Lung (tissue), 12 donors: Measurements from ENCODE around the gene CD48. TPM values are rescaled to one million over a fixed set of nuclear protein-coding genes. Genes with fewer than 3 reads are reported as not detected.
A peak's percentile ranks its signal among the peaks of the same experiment; 100 is the strongest.

ENCODE experiments used
- ATAC-seq: fragments of 200-7000 bp; cut with Tn5 transposase; one replicate; pipeline ENCODE4 v1.9.1; 2020; ENCODE audit warnings: moderate number of reproducible peaks; ENCODE audit not compliant: insufficient read depth, low FRiP score
- DNase-seq, 3 donors: peaks; one replicate each; pipeline ENCODE4 v3.0.0-alpha.2; 2013 to 2017
- H3K27ac ChIP-seq, 2 donors: one replicate each; pipeline ENCODE4 v1.5.1; 2013; ENCODE audit warnings: mild to moderate bottlenecking in 2 of 2, moderate library complexity in 2 of 2, control low read depth in 1 of 2, inconsistent platforms in 1 of 2, low read depth in 1 of 2, low read length in 1 of 2
- H3K27me3 ChIP-seq, 3 donors: one replicate each; pipeline ENCODE4 v1.5.1; 2013; ENCODE audit warnings: low read length in 2 of 3; ENCODE audit not compliant: control insufficient read depth in 3 of 3, insufficient read depth in 3 of 3
- H3K36me3 ChIP-seq, 4 donors: one replicate each; pipeline ENCODE4 v1.5.1; 2013; ENCODE audit warnings: low read length in 4 of 4, mild to moderate bottlenecking in 1 of 4, moderate library complexity in 1 of 4; ENCODE audit not compliant: control insufficient read depth in 4 of 4, insufficient read depth in 4 of 4
- H3K4me1 ChIP-seq, 5 donors: one replicate each; pipeline ENCODE4 v1.5.1; 2013; ENCODE audit warnings: low read length in 5 of 5, mild to moderate bottlenecking in 2 of 5, moderate library complexity in 1 of 5; ENCODE audit not compliant: control insufficient read depth in 5 of 5, insufficient read depth in 5 of 5
- H3K4me3 ChIP-seq: one replicate; pipeline ENCODE4 v1.5.1; 2013; ENCODE audit warnings: mild to moderate bottlenecking, control low read depth, moderate library complexity
- H3K9ac ChIP-seq, 2 donors: one replicate each; pipeline ENCODE4 v1.5.1; 2013; ENCODE audit warnings: low read length in 2 of 2, control low read depth in 1 of 2; ENCODE audit not compliant: insufficient read depth in 1 of 2
- H3K9me3 ChIP-seq, 4 donors: one replicate each; pipeline ENCODE4 v1.5.1; 2013; ENCODE audit warnings: low read length in 3 of 4, mild to moderate bottlenecking in 1 of 4, moderate library complexity in 1 of 4; ENCODE audit not compliant: control insufficient read depth in 4 of 4, insufficient read depth in 3 of 4
- WGBS, 2 donors: extraction: QIAGEN DNeasy Blood & Tissue Kit; methylation state at CpG; one replicate each; pipeline ENCODE4 v1.1.7; 2013; 5-methylcytosine and 5-hydroxymethylcytosine counted together
- polyA plus RNA-seq, 2 donors: library from polyadenylated mRNA; stranded (reverse); fragments of 200-250 nt; gene quantifications; one replicate each; pipeline ENCODE4 v1.2.1, GENCODE V29; 2013
- total RNA-seq, 2 donors: library from RNA; depleted of rRNA in 1 of 2; stranded (reverse); fragments of >200 nt in 1 of 2; gene quantifications; one replicate each; pipeline ENCODE4 v1.2.1, GENCODE V29; 2014 to 2021
- TF ChIP-seq, protein P1 (sequence below): IDR thresholded peaks from 2 replicates; pipeline ENCODE4 v1.5.1; 2012; ENCODE audit warnings: mild to moderate bottlenecking; ENCODE audit errors: control extremely low read depth, extremely low read depth
- donor health status: control.
- donor health status: control.
- donor health status: Bipolar disorder and iron deficiency.
- donor health status: healthy.
- donor health status: DM: yes; HTN: yes; CAD: no.

CD48 gene
- total and polyA plus RNA-seq, 4 donors, result 16.4 to 126 (median 25.6) TPM

DNA sequence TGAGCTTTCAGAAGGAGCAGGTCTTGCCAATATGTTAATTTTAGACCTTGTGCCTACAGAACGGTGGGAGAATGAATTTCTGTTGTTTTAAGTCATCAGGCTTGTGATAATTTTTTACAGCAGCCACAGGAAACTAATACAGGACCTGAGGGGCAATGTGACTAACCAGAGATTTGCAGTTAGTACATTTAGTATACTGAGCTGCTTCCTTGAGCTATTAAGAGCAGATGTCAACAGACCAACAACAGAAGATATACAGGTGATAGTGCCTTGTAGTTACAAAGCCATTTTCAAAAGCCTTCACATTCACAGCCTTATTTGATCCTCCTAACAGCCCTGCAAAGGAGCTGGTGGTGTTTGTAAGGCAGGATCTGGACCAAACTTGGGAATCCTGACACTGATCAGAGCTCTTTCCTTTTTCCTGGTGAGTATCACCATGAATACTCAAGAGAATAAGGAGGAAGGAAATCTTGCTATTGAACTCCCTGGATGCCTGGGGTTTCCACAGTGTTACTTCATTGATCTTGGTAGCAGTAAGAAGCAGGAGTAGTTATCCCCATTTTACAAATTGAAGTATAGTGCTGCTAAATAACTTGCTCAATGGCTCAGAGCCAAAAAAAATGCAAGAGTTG is 60.1 kb downstream of the CD48 start:
- no peak for ATAC-seq
- H3K27me3 ChIP-seq, result no peaks in the 10 kb centered on the region
- 24% methylated on average over 1 of the region's 1 CpG for WGBS, 2 donors
- no peak overlapping the region for H3K4me3 ChIP-seq
- peaks cover 1 to 8% (median 4%) of the 10 kb centered on the region in 5 donors for H3K4me1 ChIP-seq
- H3K9me3 ChIP-seq, result no peaks in the 10 kb centered on the region
- TF ChIP-seq, protein P1, sequence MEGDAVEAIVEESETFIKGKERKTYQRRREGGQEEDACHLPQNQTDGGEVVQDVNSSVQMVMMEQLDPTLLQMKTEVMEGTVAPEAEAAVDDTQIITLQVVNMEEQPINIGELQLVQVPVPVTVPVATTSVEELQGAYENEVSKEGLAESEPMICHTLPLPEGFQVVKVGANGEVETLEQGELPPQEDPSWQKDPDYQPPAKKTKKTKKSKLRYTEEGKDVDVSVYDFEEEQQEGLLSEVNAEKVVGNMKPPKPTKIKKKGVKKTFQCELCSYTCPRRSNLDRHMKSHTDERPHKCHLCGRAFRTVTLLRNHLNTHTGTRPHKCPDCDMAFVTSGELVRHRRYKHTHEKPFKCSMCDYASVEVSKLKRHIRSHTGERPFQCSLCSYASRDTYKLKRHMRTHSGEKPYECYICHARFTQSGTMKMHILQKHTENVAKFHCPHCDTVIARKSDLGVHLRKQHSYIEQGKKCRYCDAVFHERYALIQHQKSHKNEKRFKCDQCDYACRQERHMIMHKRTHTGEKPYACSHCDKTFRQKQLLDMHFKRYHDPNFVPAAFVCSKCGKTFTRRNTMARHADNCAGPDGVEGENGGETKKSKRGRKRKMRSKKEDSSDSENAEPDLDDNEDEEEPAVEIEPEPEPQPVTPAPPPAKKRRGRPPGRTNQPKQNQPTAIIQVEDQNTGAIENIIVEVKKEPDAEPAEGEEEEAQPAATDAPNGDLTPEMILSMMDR, result no peak
- no peak overlapping the region for H3K9ac ChIP-seq
- peak in 1 of 3 donors; percentile 19 for DNase-seq
- peak overlapping the region in 1 of 2 donors; percentile 26 for H3K27ac ChIP-seq
- H3K36me3 ChIP-seq, result no peaks in the 10 kb centered on the region

DNA sequence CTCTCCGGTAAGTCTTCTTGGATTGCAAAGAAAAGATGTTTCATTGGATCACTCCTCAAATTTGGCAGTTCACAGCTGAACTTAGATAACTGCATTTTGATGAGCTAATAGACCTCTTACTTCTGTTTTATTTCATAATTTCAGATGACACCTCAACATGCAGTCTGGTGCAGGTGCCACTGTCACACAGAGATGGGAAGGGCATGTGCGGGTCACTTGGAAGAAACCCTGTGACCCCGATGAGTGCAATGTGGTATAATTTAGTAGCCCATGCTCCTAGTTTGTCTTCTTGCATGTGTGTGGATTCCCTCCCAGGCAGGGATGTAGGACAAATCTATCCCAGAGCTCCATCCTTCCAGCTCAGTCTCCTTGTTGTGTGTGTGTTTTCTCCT is 64.3 kb downstream of the CD48 start:
- no peak for ATAC-seq

DNA sequence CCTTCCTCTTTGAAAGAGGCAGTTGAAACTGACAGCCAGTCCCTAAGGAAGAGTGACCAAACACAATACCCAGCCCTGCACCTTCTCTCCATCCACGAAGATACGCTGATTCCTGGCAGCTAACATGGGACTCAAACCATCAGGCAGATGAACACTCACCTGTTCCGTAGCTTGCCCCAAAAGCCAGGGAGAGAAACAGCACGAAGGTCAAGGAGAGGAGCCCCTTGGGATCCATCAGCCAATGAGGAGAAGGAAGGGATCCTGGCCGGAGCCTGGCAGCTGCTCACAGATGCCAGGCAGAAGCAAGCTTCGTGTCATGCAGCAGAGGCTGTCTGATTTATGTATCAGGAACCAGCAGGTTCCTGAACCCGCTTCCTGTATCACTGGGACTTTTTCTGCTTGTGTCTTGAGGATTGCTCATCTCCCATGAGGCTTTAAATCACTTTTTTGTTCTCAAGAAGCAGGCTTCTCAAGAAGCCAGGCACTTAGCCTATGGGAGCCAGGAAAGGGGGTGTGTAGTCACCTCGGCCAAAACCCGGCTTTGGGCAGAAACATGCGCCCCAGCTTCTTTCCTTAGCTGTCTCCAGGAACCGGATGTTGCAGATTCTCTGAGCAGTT is 64.8 kb downstream of the CD48 start, which contains the start of gene SLAMF1:
TSS of gene SLAMF1 (minus strand) at position 334 of the 618 bp plus-strand sequence. CDS start at position 235, 99 bp downstream.
- ATAC-seq, result no peak

More for the DNA sequence above, 64.3 kb downstream of the CD48 start:
- Histone ChIP-seq H3K4me3 (no peak overlapping the region), H3K27ac (no peak overlapping the region), H3K4me1 (peaks cover 0 to 8% (median 2%) of the 10 kb centered on the region in 5 donors), H3K27me3 (no peaks in the 10 kb centered on the region), H3K9me3 (no peaks in the 10 kb centered on the region), H3K36me3 (no peaks in the 10 kb centered on the region), H3K9ac (no peak overlapping the region)
- 50 to 59% methylated on average over 3 of the region's 3 CpGs for WGBS, 2 donors
- TF ChIP-seq, protein P1, result no peak
- DNase-seq, result no peak

More for the DNA sequence above, 64.8 kb downstream of the CD48 start, which contains the start of gene SLAMF1:
- Histone ChIP-seq H3K4me1 (peaks cover 0 to 5% (median 1%) of the 10 kb centered on the region in 5 donors), H3K27ac (no peak within 1 kb of the TSS), H3K9me3 (no peaks in the 10 kb centered on the region), H3K4me3 (no peak within 1 kb of the TSS), H3K27me3 (no peaks in the 10 kb centered on the region), H3K36me3 (no peaks in the 10 kb centered on the region), H3K9ac (no peak within 1 kb of the TSS)
- no peak for DNase-seq
- WGBS, 2 donors, result 30 to 40% methylated on average over 11 of the region's 11 CpGs
- TF ChIP-seq, protein P1, result no peak
